Mesenchymal stem cell (in vitro differentiated cells and primary cell): ENCODE results near the gene VPS33B.

Experiments
- DNase-seq: peaks from one replicate; pipeline ENCODE4 v3.0.0-alpha.2; 2013
- H2AFZ ChIP-seq: one replicate; pipeline ENCODE4 v1.6.1; 2013; ENCODE audit warnings: low read depth, mild to moderate bottlenecking, control low read depth, inconsistent platforms, low read length, moderate library complexity
- H2AK5ac ChIP-seq: 2 replicates; pipeline ENCODE4 v1.6.1; 2013; ENCODE audit warnings: low read length, moderate library complexity, mild to moderate bottlenecking, inconsistent platforms; ENCODE audit not compliant: severe bottlenecking
- H2BK120ac ChIP-seq: one replicate; pipeline ENCODE4 v1.6.1; 2013; ENCODE audit warnings: low read depth, mild to moderate bottlenecking, inconsistent platforms, low read length, moderate library complexity
- H2BK12ac ChIP-seq, 2 experiments: one replicate each; pipeline ENCODE4 v1.6.1; 2013; ENCODE audit warnings: inconsistent platforms in 2 of 2, low read length in 2 of 2, mild to moderate bottlenecking in 2 of 2, moderate library complexity in 2 of 2, control low read depth in 1 of 2
- H2BK15ac ChIP-seq: one replicate; pipeline ENCODE4 v1.6.1; 2013; ENCODE audit warnings: mild to moderate bottlenecking, low read depth, inconsistent platforms; ENCODE audit not compliant: poor library complexity, severe bottlenecking
- H2BK5ac ChIP-seq: 2 replicates; pipeline ENCODE4 v1.6.1; 2013; ENCODE audit warnings: low read depth, mild to moderate bottlenecking, low read length, control low read depth, inconsistent platforms; ENCODE audit not compliant: poor library complexity, severe bottlenecking
- H3K14ac ChIP-seq, 2 experiments: one replicate each; pipeline ENCODE4 v1.6.1; 2013; ENCODE audit warnings: inconsistent platforms in 2 of 2, low read length in 2 of 2, control low read depth in 1 of 2, mild to moderate bottlenecking in 1 of 2, moderate library complexity in 1 of 2
- H3K18ac ChIP-seq, 2 experiments: one replicate each; pipeline ENCODE4 v1.6.1; 2013; ENCODE audit warnings: inconsistent platforms in 2 of 2, low read length in 2 of 2, control low read depth in 1 of 2, low read depth in 1 of 2, mild to moderate bottlenecking in 1 of 2
- H3K23ac ChIP-seq, 2 experiments: one replicate each; pipeline ENCODE4 v1.6.1; 2013; ENCODE audit warnings: inconsistent platforms in 2 of 2, low read length in 2 of 2, mild to moderate bottlenecking in 2 of 2, moderate library complexity in 2 of 2, control low read depth in 1 of 2
- H3K27ac ChIP-seq: 2 replicates; pipeline ENCODE4 v1.5.1; 2013; ENCODE audit warnings: mild to moderate bottlenecking, moderate library complexity, low read length, control low read depth, inconsistent platforms; ENCODE audit not compliant: poor library complexity, severe bottlenecking
- H3K27me3 ChIP-seq, 2 experiments: 2 replicates each; pipeline versions ENCODE4 v1.6.1 to v1.7.0; 2013; ENCODE audit warnings: low read length in 2 of 2, mild to moderate bottlenecking in 2 of 2, moderate library complexity in 2 of 2, control low read depth in 1 of 2, inconsistent platforms in 1 of 2; ENCODE audit not compliant: control insufficient read depth in 1 of 2, insufficient read depth in 1 of 2
- H3K36me3 ChIP-seq, 2 experiments: 2 replicates each; pipeline versions ENCODE4 v1.6.1 to v1.7.0; 2013; ENCODE audit warnings: low read length in 2 of 2, control low read depth in 1 of 2, inconsistent platforms in 1 of 2, low read depth in 1 of 2, mild to moderate bottlenecking in 1 of 2; ENCODE audit not compliant: insufficient read depth in 2 of 2, control insufficient read depth in 1 of 2
- H3K4ac ChIP-seq, 2 experiments: one replicate each; pipeline ENCODE4 v1.6.1; 2013; ENCODE audit warnings: inconsistent platforms in 2 of 2, low read length in 2 of 2, mild to moderate bottlenecking in 2 of 2, moderate library complexity in 2 of 2, control low read depth in 1 of 2, low read depth in 1 of 2
- H3K4me1 ChIP-seq: 2 replicates; pipeline ENCODE4 v1.6.1; 2013; ENCODE audit warnings: low read depth, low read length, control low read depth; ENCODE audit not compliant: control insufficient read depth, insufficient read depth
- H3K4me2 ChIP-seq: 2 replicates; pipeline ENCODE4 v1.6.1; 2013; ENCODE audit warnings: low read length, mild to moderate bottlenecking, inconsistent platforms; ENCODE audit not compliant: poor library complexity, severe bottlenecking
- H3K4me3 ChIP-seq, 2 experiments: 2 replicates each; pipeline versions ENCODE4 v1.5.1 to v1.7.0; 2013; ENCODE audit warnings: low read length in 2 of 2, mild to moderate bottlenecking in 2 of 2, control low read depth in 1 of 2, low read depth in 1 of 2; ENCODE audit not compliant: insufficient read depth in 1 of 2
- H3K79me1 ChIP-seq: replicated peaks from 2 replicates; pipeline ENCODE4 v1.6.1; 2013; ENCODE audit warnings: mild to moderate bottlenecking, control low read depth, low read length, inconsistent platforms; ENCODE audit not compliant: poor library complexity, severe bottlenecking
- H3K9ac ChIP-seq: 2 replicates; pipeline ENCODE4 v1.7.0; 2013; ENCODE audit warnings: mild to moderate bottlenecking, low read length, moderate library complexity
- H3K9me3 ChIP-seq: 2 replicates; pipeline ENCODE4 v1.7.0; 2013; ENCODE audit warnings: mild to moderate bottlenecking, low read length; ENCODE audit not compliant: control insufficient read depth
- H4K8ac ChIP-seq: one replicate; pipeline ENCODE4 v1.6.1; 2013; ENCODE audit warnings: inconsistent platforms, mild to moderate bottlenecking, low read length, moderate library complexity
- H4K91ac ChIP-seq: one replicate; pipeline ENCODE4 v1.6.1; 2013; ENCODE audit warnings: mild to moderate bottlenecking, low read length, inconsistent platforms
- WGBS: methylation state at CpG from one replicate; pipeline ENCODE4 v1.1.7; 2013; ENCODE audit warnings: mixed read lengths; 5-methylcytosine and 5-hydroxymethylcytosine counted together

The VPS33B gene

GRCh38 chr15:90966262-90966661 is 56.1 kb downstream of the VPS33B start:
- H2BK12ac ChIP-seq: no peak overlapping the region
- H3K4ac ChIP-seq: no peak overlapping the region
- H3K4me2 ChIP-seq: no peak overlapping the region
- no peaks in the 10 kb centered on the region for H3K27me3 ChIP-seq
- no peak overlapping the region for H4K8ac ChIP-seq
- DNase-seq: no peak
- no peak overlapping the region for H3K9ac ChIP-seq
- no peak overlapping the region for H3K18ac ChIP-seq
- H3K36me3 ChIP-seq: peaks cover 15 to 76% of the 10 kb centered on the region in 2 experiments
- no peak overlapping the region for H4K91ac ChIP-seq
- no peak overlapping the region for H2BK5ac ChIP-seq
- WGBS: 93% methylated on average over 8 of the region's 9 CpGs
- no peak overlapping the region for H3K27ac ChIP-seq
- H3K4me1 ChIP-seq: no peaks in the 10 kb centered on the region
- H2AFZ ChIP-seq: no peak overlapping the region
- no peak overlapping the region for H3K14ac ChIP-seq
- H2BK15ac ChIP-seq: no peak overlapping the region
- H3K79me1 ChIP-seq: peaks cover 3% of the 10 kb centered on the region
- H2AK5ac ChIP-seq: no peak overlapping the region
- H2BK120ac ChIP-seq: no peak overlapping the region
- no peaks in the 10 kb centered on the region for H3K9me3 ChIP-seq
- H3K23ac ChIP-seq: no peak overlapping the region
- no peak overlapping the region for H3K4me3 ChIP-seq

GRCh38 chr15:90962021-90962420 is 60.4 kb downstream of the VPS33B start:
- H3K79me1 ChIP-seq: peaks cover 13% of the 10 kb centered on the region
- no peak overlapping the region for H3K18ac ChIP-seq
- no peak overlapping the region for H2AK5ac ChIP-seq
- no peak overlapping the region for H2BK5ac ChIP-seq
- DNase-seq: no peak
- H2BK15ac ChIP-seq: no peak overlapping the region
- no peak overlapping the region for H3K9ac ChIP-seq
- no peak overlapping the region for H4K8ac ChIP-seq
- H3K4ac ChIP-seq: no peak overlapping the region
- no peak overlapping the region for H2AFZ ChIP-seq
- no peak overlapping the region for H2BK12ac ChIP-seq
- no peak overlapping the region for H4K91ac ChIP-seq
- 88% methylated on average over 4 of the region's 4 CpGs for WGBS
- H3K4me3 ChIP-seq: no peak overlapping the region
- H3K4me2 ChIP-seq: no peak overlapping the region
- H2BK120ac ChIP-seq: no peak overlapping the region
- H3K27ac ChIP-seq: no peak overlapping the region
- peaks cover 33 to 50% of the 10 kb centered on the region in 2 experiments for H3K36me3 ChIP-seq
- no peak overlapping the region for H3K14ac ChIP-seq
- no peak overlapping the region for H3K23ac ChIP-seq
- H3K27me3 ChIP-seq: no peaks in the 10 kb centered on the region
- H3K4me1 ChIP-seq: peaks cover 10% of the 10 kb centered on the region
- H3K9me3 ChIP-seq: no peaks in the 10 kb centered on the region

- Histone ChIP-seq H2BK5ac (no peak overlapping the region), H4K8ac (no peak overlapping the region), H3K36me3 (peaks cover 29 to 37% of the 10 kb centered on the region in 2 experiments), H3K4me2 (no peak overlapping the region), H3K4me1 (peaks cover 14% of the 10 kb centered on the region), H2BK120ac (no peak overlapping the region), H3K23ac (peak overlapping the region in 1 of 2 experiments; percentile 15), H3K18ac (no peak overlapping the region), H3K14ac (no peak overlapping the region), H2BK15ac (no peak overlapping the region), H3K9me3 (no peaks in the 10 kb centered on the region), H2AK5ac (no peak overlapping the region), H3K9ac (no peak overlapping the region), H3K4ac (no peak overlapping the region), H3K27ac (no peak overlapping the region), H2AFZ (no peak overlapping the region), H3K27me3 (no peaks in the 10 kb centered on the region), H4K91ac (peak overlapping the region; percentile 35), H3K4me3 (no peak overlapping the region), H3K79me1 (peaks cover 15% of the 10 kb centered on the region), H2BK12ac (no peak overlapping the region)
- 96% methylated on average over 20 of the region's 20 CpGs for WGBS
- DNase-seq: no peak
These were observed 61.9 kb downstream of the VPS33B start for GRCh38 chr15:90960298-90961091.

- Histone ChIP-seq H3K4me2 (no peak overlapping the region), H3K4ac (no peak overlapping the region), H2AK5ac (no peak overlapping the region), H3K18ac (no peak overlapping the region), H4K91ac (no peak overlapping the region), H2BK15ac (no peak overlapping the region), H2AFZ (no peak overlapping the region), H3K9ac (no peak overlapping the region), H2BK12ac (no peak overlapping the region), H2BK120ac (no peak overlapping the region), H3K79me1 (peaks cover 15% of the 10 kb centered on the region), H3K27ac (no peak overlapping the region), H4K8ac (no peak overlapping the region), H3K4me1 (peaks cover 18% of the 10 kb centered on the region), H3K9me3 (no peaks in the 10 kb centered on the region), H3K27me3 (no peaks in the 10 kb centered on the region), H3K36me3 (peaks cover 29 to 37% of the 10 kb centered on the region in 2 experiments), H2BK5ac (no peak overlapping the region), H3K23ac (peak overlapping the region in 1 of 2 experiments; percentile 94), H3K4me3 (no peak overlapping the region), H3K14ac (no peak overlapping the region)
- DNase-seq: no peak
- 95% methylated on average over 5 of the region's 5 CpGs for WGBS
These were observed 62.5 kb downstream of the VPS33B start for GRCh38 chr15:90959894-90960293.
